ENCODE measurements around the gene CHAD.
A peak's percentile ranks its signal among the peaks of the same experiment; 100 is the strongest.

Gene CHAD

DNA sequence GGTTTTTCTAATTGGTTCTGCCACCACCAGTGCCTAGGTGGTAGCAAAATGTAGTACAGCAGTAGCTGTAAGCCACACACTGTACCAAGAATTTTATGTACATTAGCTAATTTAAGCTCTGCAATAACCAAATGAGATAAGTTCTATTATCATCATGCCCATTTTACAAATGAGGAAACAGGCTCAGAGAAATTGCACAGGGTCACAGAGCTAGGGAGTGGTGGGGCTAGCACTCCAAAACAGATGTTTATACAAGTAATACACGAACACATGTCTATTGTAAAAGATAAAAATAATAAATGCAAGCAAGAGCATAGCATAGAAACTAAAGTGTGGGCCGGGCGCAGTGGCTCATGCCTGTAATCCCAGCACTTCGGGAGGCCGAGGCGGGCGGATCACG lies 23.5 kb upstream of the CHAD start:
- TF ChIP-seq YY1 (IDR thresholded peaks at IDR 0.05; ENCODE audit: insufficient read depth, insufficient read length): no peak
- no peak for TF ChIP-seq ZNF274 (IDR thresholded peaks at IDR 0.05; ENCODE audit: low read depth, low read length)
- no peak for TF ChIP-seq SUZ12 (IDR thresholded peaks at IDR 0.05; ENCODE audit: extremely low read depth, insufficient read depth, insufficient read length)
- Histone ChIP-seq H3K27me3 (ENCODE audit: insufficient read depth, insufficient read length) (no peaks in the 10 kb centered on the region), H3K9me3 (ENCODE audit: insufficient read depth, low read length) (no peaks in the 10 kb centered on the region), H3K4me3 (ENCODE audit: insufficient read length, low read depth) (no peak overlapping the region), H3K4me1 (ENCODE audit: insufficient read depth, insufficient read length) (peaks cover 2% of the 10 kb centered on the region), H3K36me3 (ENCODE audit: insufficient read depth, insufficient read length, low read length) (no peaks in the 10 kb centered on the region), H3K9ac (ENCODE audit: insufficient read length, low read depth) (no peak overlapping the region)
- no peak for DNase-seq (ENCODE audit: low read depth, low spot score)

DNA sequence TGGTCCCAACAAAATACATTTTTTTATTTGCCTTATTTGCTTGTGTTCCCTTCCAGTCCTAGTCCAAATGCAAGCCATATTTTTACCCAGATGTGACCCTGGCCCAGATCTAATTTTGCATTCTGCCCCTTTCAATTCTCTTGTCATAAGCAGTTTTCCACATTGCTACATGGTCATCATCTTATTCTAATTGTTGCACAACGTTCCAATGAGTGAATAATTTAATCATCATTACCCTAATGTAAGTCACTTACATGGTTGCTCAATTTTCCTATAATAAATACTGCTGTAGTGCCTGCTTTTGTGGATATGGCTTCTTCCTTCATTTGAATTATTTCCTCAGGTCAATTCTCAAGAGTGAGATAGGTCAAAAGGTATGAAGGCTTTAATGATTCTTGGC lies 22.8 kb upstream of the CHAD start:
- no peak for DNase-seq (ENCODE audit: low read depth, low spot score)
- Histone ChIP-seq H3K4me1 (ENCODE audit: insufficient read depth, insufficient read length) (peaks cover 2% of the 10 kb centered on the region), H3K4me3 (ENCODE audit: insufficient read length, low read depth) (no peak overlapping the region), H3K9me3 (ENCODE audit: insufficient read depth, low read length) (no peaks in the 10 kb centered on the region), H3K36me3 (ENCODE audit: insufficient read depth, insufficient read length, low read length) (no peaks in the 10 kb centered on the region), H3K9ac (ENCODE audit: insufficient read length, low read depth) (no peak overlapping the region), H3K27me3 (ENCODE audit: insufficient read depth, insufficient read length) (no peaks in the 10 kb centered on the region)
- TF ChIP-seq ZNF274 (IDR thresholded peaks at IDR 0.05; ENCODE audit: low read depth, low read length): no peak
- no peak for TF ChIP-seq SUZ12 (IDR thresholded peaks at IDR 0.05; ENCODE audit: extremely low read depth, insufficient read depth, insufficient read length)
- TF ChIP-seq YY1 (IDR thresholded peaks at IDR 0.05; ENCODE audit: insufficient read depth, insufficient read length): no peak

DNA sequence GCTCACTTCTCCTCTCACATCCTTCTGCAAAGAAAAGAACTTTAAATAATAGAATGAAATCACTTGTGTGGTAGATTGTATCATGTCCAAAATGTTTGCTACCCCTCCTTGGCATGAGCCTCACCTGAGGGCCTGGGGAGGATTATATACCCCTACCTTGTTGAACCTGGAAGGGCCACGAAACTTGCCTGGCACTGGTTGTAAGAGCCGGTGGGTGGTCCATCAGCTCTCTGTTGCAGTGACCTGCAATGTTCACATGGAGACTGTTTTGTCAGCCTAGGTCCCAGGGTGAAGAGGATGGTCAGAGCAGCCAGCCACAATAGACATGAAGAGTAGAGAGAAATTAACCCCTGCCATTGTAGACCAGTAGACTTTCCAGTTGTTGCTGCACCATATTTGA lies 20.2 kb upstream of the CHAD start:
- H3K27me3 ChIP-seq (ENCODE audit: insufficient read depth, insufficient read length): no peaks in the 10 kb centered on the region
- peaks cover 2% of the 10 kb centered on the region for H3K4me1 ChIP-seq (ENCODE audit: insufficient read depth, insufficient read length)
- no peak overlapping the region for H3K9ac ChIP-seq (ENCODE audit: insufficient read length, low read depth)
- H3K36me3 ChIP-seq (ENCODE audit: insufficient read depth, insufficient read length, low read length): peaks cover 19% of the 10 kb centered on the region
- no peaks in the 10 kb centered on the region for H3K9me3 ChIP-seq (ENCODE audit: insufficient read depth, low read length)
- TF ChIP-seq ZNF274 (IDR thresholded peaks at IDR 0.05; ENCODE audit: low read depth, low read length) (no peak), SUZ12 (IDR thresholded peaks at IDR 0.05; ENCODE audit: extremely low read depth, insufficient read depth, insufficient read length) (no peak), YY1 (IDR thresholded peaks at IDR 0.05; ENCODE audit: insufficient read depth, insufficient read length) (no peak)
- no peak overlapping the region for H3K4me3 ChIP-seq (ENCODE audit: insufficient read length, low read depth)
- DNase-seq (ENCODE audit: low read depth, low spot score): no peak

DNA sequence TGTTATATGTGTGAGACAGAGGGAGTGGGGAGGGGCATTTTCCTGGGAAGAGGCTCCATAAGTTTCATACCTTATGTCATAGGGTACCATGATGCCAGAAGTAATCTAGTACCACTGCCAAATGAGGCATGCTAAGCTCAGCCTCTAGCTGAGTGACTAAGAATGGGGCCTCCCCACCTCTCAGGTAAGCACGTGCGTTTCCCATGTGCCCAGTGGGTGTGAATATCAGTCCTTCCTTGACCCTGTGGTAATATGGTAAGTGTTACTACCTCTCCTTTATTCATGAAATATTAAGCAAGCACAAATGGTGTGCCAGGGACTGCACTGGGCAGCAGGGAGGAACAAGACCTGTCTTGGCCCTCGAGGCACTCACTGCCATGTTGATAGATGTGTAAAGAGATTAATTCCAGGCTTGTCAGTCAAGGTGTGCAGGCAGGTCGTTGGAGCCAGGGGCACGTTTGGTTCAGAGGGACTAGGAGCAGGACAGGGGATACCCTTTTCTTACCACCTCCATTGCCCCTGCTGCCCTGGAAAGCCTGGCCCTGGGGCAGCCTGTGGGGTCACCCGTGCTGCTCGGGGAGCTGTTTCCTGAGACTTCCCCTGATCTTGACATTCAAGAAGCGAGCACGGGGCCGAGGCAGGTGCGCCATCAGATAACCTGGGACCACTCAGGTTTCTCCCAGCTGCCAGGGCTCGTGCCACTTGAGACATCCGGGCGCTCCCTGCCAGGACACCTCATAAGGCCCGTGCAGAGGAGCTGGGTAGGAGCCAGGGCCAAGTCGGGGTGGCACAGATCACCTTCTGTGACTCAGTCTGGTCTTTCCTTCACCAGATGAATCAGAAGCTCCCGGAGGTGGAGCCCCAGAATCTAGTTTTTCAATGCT lies 18.8 kb upstream of the CHAD start:
- H3K9ac ChIP-seq (ENCODE audit: insufficient read length, low read depth): no peak overlapping the region
- DNase-seq (ENCODE audit: low read depth, low spot score): no peak
- no peaks in the 10 kb centered on the region for H3K27me3 ChIP-seq (ENCODE audit: insufficient read depth, insufficient read length)

DNA sequence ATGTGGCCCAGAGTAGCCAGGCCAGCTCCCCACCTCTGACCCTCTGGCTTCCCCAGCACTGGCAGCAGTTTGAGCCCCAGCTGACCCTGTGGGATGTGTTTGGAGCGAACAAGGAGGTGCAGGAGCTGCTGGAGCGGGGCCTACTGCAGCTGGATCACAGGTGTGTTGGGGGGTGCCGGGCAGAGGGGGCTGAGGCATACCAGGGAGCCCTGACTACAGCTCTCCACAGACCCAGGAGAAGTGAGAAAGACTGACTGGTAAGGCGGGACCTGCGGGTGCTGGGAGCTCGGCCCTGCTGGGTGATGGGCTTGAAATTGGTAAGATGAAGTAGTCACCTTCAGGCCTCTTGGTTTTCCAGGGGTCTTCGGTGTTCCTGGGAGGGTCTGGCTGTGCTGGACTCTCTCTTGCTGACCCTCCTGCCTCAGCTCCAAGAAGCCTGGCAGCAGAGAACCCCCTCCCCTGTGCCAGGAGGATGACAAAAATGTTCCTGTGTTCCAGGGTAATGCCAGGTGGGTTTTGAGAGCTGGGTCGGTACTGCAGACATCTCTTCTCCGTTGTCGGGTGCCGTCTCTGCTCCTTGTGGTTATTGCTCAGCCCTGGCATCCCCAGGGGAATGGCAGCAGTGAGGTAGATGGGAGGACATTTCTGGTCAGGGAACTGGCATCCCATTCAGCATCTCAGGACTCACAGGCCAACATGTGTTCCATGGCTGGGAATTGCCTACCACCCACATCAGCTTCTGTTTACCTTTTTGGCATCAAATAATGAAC lies 15.9 kb upstream of the CHAD start:
- peaks cover 16% of the 10 kb centered on the region; the same call in 1 of the 2 replicates for H3K9me3 ChIP-seq (ENCODE audit: insufficient read depth, low read length)
- no peak overlapping the region for H3K4me3 ChIP-seq (ENCODE audit: insufficient read length, low read depth)
- TF ChIP-seq ZNF274 (IDR thresholded peaks at IDR 0.05; ENCODE audit: low read depth, low read length): no peak
- TF ChIP-seq SUZ12 (IDR thresholded peaks at IDR 0.05; ENCODE audit: extremely low read depth, insufficient read depth, insufficient read length): no peak
- no peak for TF ChIP-seq YY1 (IDR thresholded peaks at IDR 0.05; ENCODE audit: insufficient read depth, insufficient read length)

More for the DNA sequence above, 18.8 kb upstream of the CHAD start:
- Histone ChIP-seq H3K36me3 (ENCODE audit: insufficient read depth, insufficient read length, low read length) (peaks cover 26% of the 10 kb centered on the region), H3K9me3 (ENCODE audit: insufficient read depth, low read length) (no peaks in the 10 kb centered on the region), H3K4me1 (ENCODE audit: insufficient read depth, insufficient read length) (peaks cover 2% of the 10 kb centered on the region), H3K4me3 (ENCODE audit: insufficient read length, low read depth) (no peak overlapping the region)
- TF ChIP-seq YY1 (IDR thresholded peaks at IDR 0.05; ENCODE audit: insufficient read depth, insufficient read length) (no peak), SUZ12 (IDR thresholded peaks at IDR 0.05; ENCODE audit: extremely low read depth, insufficient read depth, insufficient read length) (no peak), ZNF274 (IDR thresholded peaks at IDR 0.05; ENCODE audit: low read depth, low read length) (no peak)

DNA sequence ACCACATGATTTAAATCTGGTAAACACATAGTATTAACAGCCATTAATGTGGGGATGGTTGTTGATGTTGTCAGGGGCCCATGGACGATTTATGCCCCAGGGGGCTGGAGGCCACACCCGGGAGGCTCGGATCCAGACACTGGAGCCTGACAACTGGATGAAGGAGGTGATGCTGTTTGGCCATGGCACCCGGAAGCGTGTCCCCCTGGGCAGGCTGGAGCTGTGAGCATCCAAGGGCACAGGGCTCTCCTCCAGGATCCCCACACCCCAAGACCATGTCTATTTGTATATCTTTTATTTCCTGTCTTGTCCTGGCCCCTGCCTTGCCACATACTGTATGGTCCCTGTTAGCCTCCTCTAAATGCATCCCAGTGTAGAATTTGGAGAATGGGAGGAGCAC lies 14.6 kb upstream of the CHAD start:
- Histone ChIP-seq H3K4me1 (ENCODE audit: insufficient read depth, insufficient read length) (peaks cover 2% of the 10 kb centered on the region), H3K9me3 (ENCODE audit: insufficient read depth, low read length) (peaks cover 19% of the 10 kb centered on the region; the same call in 1 of the 2 replicates), H3K27me3 (ENCODE audit: insufficient read depth, insufficient read length) (no peaks in the 10 kb centered on the region), H3K9ac (ENCODE audit: insufficient read length, low read depth) (peak overlapping the region; percentile 17), H3K4me3 (ENCODE audit: insufficient read length, low read depth) (no peak overlapping the region), H3K36me3 (ENCODE audit: insufficient read depth, insufficient read length, low read length) (peaks cover 42% of the 10 kb centered on the region)
- no peak for TF ChIP-seq ZNF274 (IDR thresholded peaks at IDR 0.05; ENCODE audit: low read depth, low read length)
- TF ChIP-seq SUZ12 (IDR thresholded peaks at IDR 0.05; ENCODE audit: extremely low read depth, insufficient read depth, insufficient read length): no peak
- TF ChIP-seq YY1 (IDR thresholded peaks at IDR 0.05; ENCODE audit: insufficient read depth, insufficient read length): no peak
- DNase-seq (ENCODE audit: low read depth, low spot score): no peak

More for the DNA sequence above, 15.9 kb upstream of the CHAD start:
- Histone ChIP-seq H3K27me3 (ENCODE audit: insufficient read depth, insufficient read length) (no peaks in the 10 kb centered on the region), H3K36me3 (ENCODE audit: insufficient read depth, insufficient read length, low read length) (peaks cover 42% of the 10 kb centered on the region), H3K9ac (ENCODE audit: insufficient read length, low read depth) (no peak overlapping the region), H3K4me1 (ENCODE audit: insufficient read depth, insufficient read length) (peaks cover 2% of the 10 kb centered on the region)
- DNase-seq (ENCODE audit: low read depth, low spot score): no peak

DNA sequence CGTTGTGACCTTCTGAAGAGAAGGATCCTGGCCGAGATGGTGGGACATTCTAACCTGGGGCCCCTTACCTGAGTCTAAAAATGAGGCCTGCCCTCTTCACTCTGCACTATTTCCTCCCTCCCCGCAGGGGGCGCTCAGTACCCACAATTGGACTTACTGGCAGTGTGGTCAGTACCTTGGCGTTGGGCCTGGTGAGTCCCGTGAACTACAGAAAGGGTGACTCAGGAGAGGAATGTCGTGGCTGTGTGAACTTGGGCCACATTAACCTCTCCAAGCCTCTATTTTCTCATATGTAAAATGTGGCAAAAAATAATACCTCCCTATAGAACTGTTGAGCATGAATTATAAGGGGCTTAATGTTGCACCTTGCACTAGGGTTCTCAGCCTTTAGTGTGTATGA lies 13.8 kb upstream of the CHAD start:
- no peaks in the 10 kb centered on the region for H3K27me3 ChIP-seq (ENCODE audit: insufficient read depth, insufficient read length)
- TF ChIP-seq SUZ12 (IDR thresholded peaks at IDR 0.05; ENCODE audit: extremely low read depth, insufficient read depth, insufficient read length) (no peak), ZNF274 (IDR thresholded peaks at IDR 0.05; ENCODE audit: low read depth, low read length) (no peak)
- H3K9ac ChIP-seq (ENCODE audit: insufficient read length, low read depth): no peak overlapping the region
- H3K4me3 ChIP-seq (ENCODE audit: insufficient read length, low read depth): no peak overlapping the region
- peaks cover 42% of the 10 kb centered on the region for H3K36me3 ChIP-seq (ENCODE audit: insufficient read depth, insufficient read length, low read length)
- peaks cover 27% of the 10 kb centered on the region; the same call in 1 of the 2 replicates for H3K9me3 ChIP-seq (ENCODE audit: insufficient read depth, low read length)
- peaks cover 2% of the 10 kb centered on the region for H3K4me1 ChIP-seq (ENCODE audit: insufficient read depth, insufficient read length)
- DNase-seq (ENCODE audit: low read depth, low spot score): peak; percentile 61
